Transverse colon (tissue), 4 donors: Measurements from ENCODE around the gene CD79B.

Source experiments
- CTCF ChIP-seq, 5 experiments: fragments of 200-600 bp in 3 of 5; fragments of 450-650 bp in 2 of 5; sonication (generic) in 3 of 5; IDR thresholded peaks; 1 replicate in 2 of 5; 2 replicates in 3 of 5; pipeline ENCODE4 v1.5.1; 2016 to 2017; ENCODE audit warnings: antibody characterized with exemption in 5 of 5, inconsistent platforms in 3 of 5, mild to moderate bottlenecking in 2 of 5, moderate library complexity in 1 of 5
- POLR2A ChIP-seq: fragments of 450-650 bp; IDR thresholded peaks from one replicate; pipeline ENCODE4 v1.6.1; 2016; ENCODE audit warnings: antibody characterized with exemption, mild to moderate bottlenecking, moderate library complexity
- POLR2AphosphoS5 ChIP-seq, 3 donors: sonication (generic); formaldehyde crosslinking; IDR thresholded peaks; one replicate each; pipeline ENCODE4 v1.6.1; 2016; ENCODE audit warnings: antibody characterized with exemption in 3 of 3

GRCh38 chr17:63944736-63945499, 12.8 kb upstream of the CD79B start:
- TF ChIP-seq CTCF (IDR thresholded peaks at IDR 0.05) (no peak), POLR2AphosphoS5 (IDR thresholded peaks at IDR 0.05) (no peak), POLR2A (no peak)
